ENCODE measurements around the gene KRTAP10-2. TPM values are rescaled to one million over a fixed set of nuclear protein-coding genes. Genes with fewer than 3 reads are reported as not detected.

Gene KRTAP10-2
- total and polyA plus RNA-seq, 2 donors (not counting 1 experiment from before 2014, with no cell fraction given): not detected

DNA sequence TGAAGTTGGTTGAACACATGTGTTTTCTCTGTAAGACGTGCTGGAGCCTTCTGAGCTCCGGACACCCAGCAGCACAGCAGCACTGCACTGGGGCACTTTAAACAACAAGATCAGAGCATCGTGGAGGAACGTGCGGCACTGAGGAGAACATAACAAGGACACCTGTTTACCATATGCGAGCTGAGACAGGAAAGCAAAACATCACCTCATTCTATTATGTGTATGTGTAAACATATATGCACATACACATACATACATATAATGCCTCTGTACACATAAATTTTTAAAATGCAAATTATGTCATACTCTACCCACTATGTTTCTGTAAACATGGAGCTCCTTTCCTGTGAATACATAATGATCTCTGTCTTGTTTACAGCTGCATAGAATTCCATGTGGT lies 44.2 kb upstream of the KRTAP10-2 start:
- H3K27me3 ChIP-seq (ENCODE audit: control insufficient read depth, insufficient read depth, low read length): peaks cover 4% of the 10 kb centered on the region
- H3K9ac ChIP-seq (ENCODE audit: insufficient read depth, low read length): no peak overlapping the region
- no peak overlapping the region for H3K4me2 ChIP-seq (ENCODE audit: extremely low read depth, insufficient read depth, low read length)
- TF ChIP-seq, protein P1, sequence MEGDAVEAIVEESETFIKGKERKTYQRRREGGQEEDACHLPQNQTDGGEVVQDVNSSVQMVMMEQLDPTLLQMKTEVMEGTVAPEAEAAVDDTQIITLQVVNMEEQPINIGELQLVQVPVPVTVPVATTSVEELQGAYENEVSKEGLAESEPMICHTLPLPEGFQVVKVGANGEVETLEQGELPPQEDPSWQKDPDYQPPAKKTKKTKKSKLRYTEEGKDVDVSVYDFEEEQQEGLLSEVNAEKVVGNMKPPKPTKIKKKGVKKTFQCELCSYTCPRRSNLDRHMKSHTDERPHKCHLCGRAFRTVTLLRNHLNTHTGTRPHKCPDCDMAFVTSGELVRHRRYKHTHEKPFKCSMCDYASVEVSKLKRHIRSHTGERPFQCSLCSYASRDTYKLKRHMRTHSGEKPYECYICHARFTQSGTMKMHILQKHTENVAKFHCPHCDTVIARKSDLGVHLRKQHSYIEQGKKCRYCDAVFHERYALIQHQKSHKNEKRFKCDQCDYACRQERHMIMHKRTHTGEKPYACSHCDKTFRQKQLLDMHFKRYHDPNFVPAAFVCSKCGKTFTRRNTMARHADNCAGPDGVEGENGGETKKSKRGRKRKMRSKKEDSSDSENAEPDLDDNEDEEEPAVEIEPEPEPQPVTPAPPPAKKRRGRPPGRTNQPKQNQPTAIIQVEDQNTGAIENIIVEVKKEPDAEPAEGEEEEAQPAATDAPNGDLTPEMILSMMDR (conservative IDR thresholded peaks at IDR 0.05 in 1 of 2, IDR thresholded peaks at IDR 0.05 in 1 of 2; ENCODE audit: low read depth in 1 of 2, low read length in 2 of 2): no peak
- TF ChIP-seq EZH2 (IDR thresholded peaks at IDR 0.05; ENCODE audit: low read length, missing control alignments): no peak
- no peaks in the 10 kb centered on the region for H3K36me3 ChIP-seq (ENCODE audit: control insufficient read depth, insufficient read depth, low read length)
- H3K79me2 ChIP-seq (ENCODE audit: control insufficient read depth, insufficient read depth, low read length): no peaks in the 10 kb centered on the region
- H3K9me3 ChIP-seq (ENCODE audit: control insufficient read depth, insufficient read depth, low read depth, low read length): no peaks in the 10 kb centered on the region
- H4K20me1 ChIP-seq (ENCODE audit: control insufficient read depth, extremely low read depth, insufficient read depth, low read length): no peaks in the 10 kb centered on the region
- H3K27ac ChIP-seq (ENCODE audit: insufficient read depth, low read length): no peak overlapping the region
- DNase-seq (ENCODE audit: low read depth in 2 of 2): no peak
- H3K4me1 ChIP-seq (ENCODE audit: control insufficient read depth, extremely low read depth, insufficient read depth, low read length): no peaks in the 10 kb centered on the region
- no peak overlapping the region for H3K4me3 ChIP-seq (replicated peaks in 1 of 4; ENCODE audit: control extremely low read depth in 1 of 4, insufficient read depth in 1 of 4, low read depth in 3 of 4, low read length in 4 of 4)
- H2AFZ ChIP-seq (ENCODE audit: low read length): no peak overlapping the region

DNA sequence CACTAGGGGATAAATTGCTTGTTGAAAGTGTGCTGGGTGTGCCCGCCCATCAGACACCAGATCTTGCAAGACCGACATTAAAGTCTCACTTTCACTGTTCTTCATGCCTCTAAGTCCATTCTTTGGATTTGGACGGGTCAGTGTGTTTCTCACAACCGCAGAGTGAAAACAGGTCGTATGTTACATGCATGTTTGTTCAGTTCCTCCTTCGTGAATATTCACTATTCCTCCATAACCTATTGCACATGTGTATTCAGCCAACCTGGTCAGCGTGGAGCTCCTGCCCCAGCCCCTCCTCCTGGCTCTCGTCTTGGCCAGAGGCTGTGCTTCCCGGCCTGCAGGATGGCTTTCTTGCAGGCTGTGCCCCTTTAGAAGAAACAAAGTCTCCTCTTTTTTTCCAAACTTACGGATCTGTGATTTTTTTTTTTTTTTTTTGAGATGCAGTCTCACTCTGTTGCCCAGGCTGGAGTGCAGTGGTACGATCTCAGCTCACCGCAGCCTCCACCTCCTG lies 43.2 kb upstream of the KRTAP10-2 start:
- no peak overlapping the region for H3K27ac ChIP-seq (ENCODE audit: insufficient read depth, low read length)
- H3K4me2 ChIP-seq (ENCODE audit: extremely low read depth, insufficient read depth, low read length): no peak overlapping the region
- H3K79me2 ChIP-seq (ENCODE audit: control insufficient read depth, insufficient read depth, low read length): no peaks in the 10 kb centered on the region
- TF ChIP-seq, protein P1 (conservative IDR thresholded peaks at IDR 0.05 in 1 of 2, IDR thresholded peaks at IDR 0.05 in 1 of 2; ENCODE audit: low read depth in 1 of 2, low read length in 2 of 2): no peak
- no peak for TF ChIP-seq EZH2 (IDR thresholded peaks at IDR 0.05; ENCODE audit: low read length, missing control alignments)
- H3K4me1 ChIP-seq (ENCODE audit: control insufficient read depth, extremely low read depth, insufficient read depth, low read length): no peaks in the 10 kb centered on the region
- H3K36me3 ChIP-seq (ENCODE audit: control insufficient read depth, insufficient read depth, low read length): no peaks in the 10 kb centered on the region
- H2AFZ ChIP-seq (ENCODE audit: low read length): no peak overlapping the region
- no peaks in the 10 kb centered on the region for H4K20me1 ChIP-seq (ENCODE audit: control insufficient read depth, extremely low read depth, insufficient read depth, low read length)
- DNase-seq (ENCODE audit: low read depth in 2 of 2): no peak
- no peaks in the 10 kb centered on the region for H3K9me3 ChIP-seq (ENCODE audit: control insufficient read depth, insufficient read depth, low read depth, low read length)
- no peak overlapping the region for H3K9ac ChIP-seq (ENCODE audit: insufficient read depth, low read length)
- peaks cover 4% of the 10 kb centered on the region for H3K27me3 ChIP-seq (ENCODE audit: control insufficient read depth, insufficient read depth, low read length)
- no peak overlapping the region for H3K4me3 ChIP-seq (replicated peaks in 1 of 4; ENCODE audit: control extremely low read depth in 1 of 4, insufficient read depth in 1 of 4, low read depth in 3 of 4, low read length in 4 of 4)

DNA sequence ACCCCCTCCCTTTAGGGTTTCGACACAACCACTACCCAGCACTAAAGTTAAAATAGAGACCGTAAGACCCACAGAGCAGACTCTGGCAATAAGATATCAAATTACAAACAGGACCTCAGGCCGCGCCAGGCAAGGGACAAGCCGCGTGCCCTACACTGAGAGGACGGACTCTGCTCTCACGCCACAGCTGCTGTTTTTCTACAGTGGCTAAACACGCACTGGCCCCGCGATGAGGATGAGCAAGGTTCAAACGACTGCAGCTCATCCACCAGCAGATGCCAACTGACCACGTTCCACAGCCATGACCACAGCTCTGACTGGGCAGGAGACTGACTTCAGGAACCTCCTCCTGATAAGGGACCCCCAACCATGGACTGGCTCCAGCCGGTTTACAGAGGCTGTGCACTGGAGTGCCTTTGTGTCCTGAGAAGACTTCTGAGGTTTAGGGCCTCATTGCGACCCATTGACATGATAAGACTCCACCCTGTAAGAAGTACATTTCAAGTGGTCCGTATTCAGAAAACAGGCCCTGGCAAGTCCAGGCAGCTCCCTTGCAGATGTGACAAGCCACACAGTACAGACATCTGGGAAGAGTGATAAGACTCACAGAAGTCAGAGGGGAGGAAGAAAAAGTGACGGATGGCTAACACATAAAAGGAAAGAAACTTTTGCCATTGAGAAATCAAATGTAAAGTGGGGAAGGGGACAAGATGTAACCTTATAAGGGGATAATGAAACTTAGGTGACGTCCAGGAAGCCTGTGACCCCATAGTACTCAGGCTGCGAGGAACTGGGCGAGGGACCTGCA lies 42.5 kb upstream of the KRTAP10-2 start:
- H3K36me3 ChIP-seq (ENCODE audit: control insufficient read depth, insufficient read depth, low read length): no peaks in the 10 kb centered on the region
- TF ChIP-seq EZH2 (IDR thresholded peaks at IDR 0.05; ENCODE audit: low read length, missing control alignments): no peak
- TF ChIP-seq, protein P1 (conservative IDR thresholded peaks at IDR 0.05 in 1 of 2, IDR thresholded peaks at IDR 0.05 in 1 of 2; ENCODE audit: low read depth in 1 of 2, low read length in 2 of 2): no peak
- no peaks in the 10 kb centered on the region for H4K20me1 ChIP-seq (ENCODE audit: control insufficient read depth, extremely low read depth, insufficient read depth, low read length)
- H2AFZ ChIP-seq (ENCODE audit: low read length): no peak overlapping the region
- H3K4me2 ChIP-seq (ENCODE audit: extremely low read depth, insufficient read depth, low read length): no peak overlapping the region
- no peak overlapping the region for H3K27ac ChIP-seq (ENCODE audit: insufficient read depth, low read length)
- no peaks in the 10 kb centered on the region for H3K79me2 ChIP-seq (ENCODE audit: control insufficient read depth, insufficient read depth, low read length)
- H3K4me1 ChIP-seq (ENCODE audit: control insufficient read depth, extremely low read depth, insufficient read depth, low read length): no peaks in the 10 kb centered on the region
- H3K4me3 ChIP-seq (replicated peaks in 1 of 4; ENCODE audit: control extremely low read depth in 1 of 4, insufficient read depth in 1 of 4, low read depth in 3 of 4, low read length in 4 of 4): no peak overlapping the region
- peak in 1 of 2 donors; percentile 1 for DNase-seq (ENCODE audit: low read depth in 2 of 2)
- H3K27me3 ChIP-seq (ENCODE audit: control insufficient read depth, insufficient read depth, low read length): peaks cover 4% of the 10 kb centered on the region
- no peak overlapping the region for H3K9ac ChIP-seq (ENCODE audit: insufficient read depth, low read length)
- H3K9me3 ChIP-seq (ENCODE audit: control insufficient read depth, insufficient read depth, low read depth, low read length): no peaks in the 10 kb centered on the region

All from fibroblast of lung (primary cell).